GM23338 (cell line): Measurements from ENCODE around the gene TRIM28.

Source experiments
- CREB1 ChIP-seq: fragments of 250-450 bp; sonication (Bioruptor Pico); IDR thresholded peaks from 2 replicates; pipeline ENCODE4 v1.5.0; 2020; ENCODE audit warnings: low read depth, mild to moderate bottlenecking, moderate library complexity
- EZH2 ChIP-seq: fragments of 200-600 bp; sonication (generic); IDR thresholded peaks from one replicate; pipeline ENCODE4 v1.8.0; 2017; ENCODE audit warnings: antibody characterized with exemption, mild to moderate bottlenecking, low read depth; ENCODE audit not compliant: unreplicated experiment
- EZH2phosphoT487 ChIP-seq: fragments of 200-600 bp; sonication (generic); IDR thresholded peaks from one replicate; pipeline ENCODE4 v1.8.1; 2018; ENCODE audit warnings: antibody characterized with exemption; ENCODE audit not compliant: unreplicated experiment
- JUNB ChIP-seq: IDR thresholded peaks from one replicate; pipeline ENCODE4 v1.6.1; 2016; ENCODE audit warnings: antibody characterized with exemption; ENCODE audit not compliant: unreplicated experiment
- NANOG ChIP-seq: IDR thresholded peaks from 2 replicates; pipeline ENCODE4 v1.6.1; 2016; ENCODE audit warnings: antibody characterized with exemption, borderline replicate concordance
- POLR2AphosphoS5 ChIP-seq: IDR thresholded peaks from 2 replicates; pipeline ENCODE4 v1.6.1; 2016; ENCODE audit warnings: antibody characterized with exemption, low read depth
- STAT1 ChIP-seq: IDR thresholded peaks from one replicate; pipeline ENCODE4 v1.6.1; 2016; ENCODE audit warnings: antibody characterized with exemption; ENCODE audit not compliant: unreplicated experiment
- TF ChIP-seq, protein P1 (sequence below), 2 experiments: fragments of 200-600 bp in 1 of 2; sonication (generic) in 1 of 2; conservative IDR thresholded peaks; 2 replicates each; pipeline versions ENCODE4 v1.5.1 to v1.6.1; 2016 to 2017; ENCODE audit warnings: antibody characterized with exemption in 2 of 2, low read depth in 2 of 2, mild to moderate bottlenecking in 2 of 2, moderate library complexity in 1 of 2
- TF ChIP-seq, protein P2 (sequence below): IDR thresholded peaks from one replicate; pipeline ENCODE4 v1.6.1; 2018; ENCODE audit warnings: antibody characterized with exemption; ENCODE audit not compliant: unreplicated experiment

DNA sequence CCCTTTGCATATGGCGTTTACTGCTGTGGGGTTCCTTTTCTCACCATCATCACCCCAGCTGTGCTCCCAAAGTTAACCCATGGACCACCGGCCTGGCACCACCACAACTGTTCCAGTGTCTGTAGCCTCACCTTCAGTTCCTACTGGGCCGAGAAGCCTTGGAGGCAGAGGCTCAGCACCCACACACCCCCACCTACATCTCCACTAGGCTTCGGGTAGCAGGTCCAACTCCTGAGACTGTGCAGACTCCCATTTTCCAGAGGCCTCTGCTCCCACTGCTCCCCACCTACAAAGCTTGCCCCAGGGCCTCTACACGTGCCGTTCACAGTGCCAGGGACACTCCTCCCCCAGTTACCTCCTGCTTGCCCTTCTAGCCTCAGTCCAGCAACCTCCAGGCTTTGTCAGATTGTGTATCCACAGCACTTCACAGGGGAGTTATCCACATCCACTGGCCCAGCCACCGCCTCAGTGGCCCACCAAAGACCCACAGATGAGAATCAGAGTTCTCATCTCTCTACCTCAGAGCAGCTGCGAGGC is 46.2 kb upstream of the TRIM28 start:
- TF ChIP-seq, protein P1, sequence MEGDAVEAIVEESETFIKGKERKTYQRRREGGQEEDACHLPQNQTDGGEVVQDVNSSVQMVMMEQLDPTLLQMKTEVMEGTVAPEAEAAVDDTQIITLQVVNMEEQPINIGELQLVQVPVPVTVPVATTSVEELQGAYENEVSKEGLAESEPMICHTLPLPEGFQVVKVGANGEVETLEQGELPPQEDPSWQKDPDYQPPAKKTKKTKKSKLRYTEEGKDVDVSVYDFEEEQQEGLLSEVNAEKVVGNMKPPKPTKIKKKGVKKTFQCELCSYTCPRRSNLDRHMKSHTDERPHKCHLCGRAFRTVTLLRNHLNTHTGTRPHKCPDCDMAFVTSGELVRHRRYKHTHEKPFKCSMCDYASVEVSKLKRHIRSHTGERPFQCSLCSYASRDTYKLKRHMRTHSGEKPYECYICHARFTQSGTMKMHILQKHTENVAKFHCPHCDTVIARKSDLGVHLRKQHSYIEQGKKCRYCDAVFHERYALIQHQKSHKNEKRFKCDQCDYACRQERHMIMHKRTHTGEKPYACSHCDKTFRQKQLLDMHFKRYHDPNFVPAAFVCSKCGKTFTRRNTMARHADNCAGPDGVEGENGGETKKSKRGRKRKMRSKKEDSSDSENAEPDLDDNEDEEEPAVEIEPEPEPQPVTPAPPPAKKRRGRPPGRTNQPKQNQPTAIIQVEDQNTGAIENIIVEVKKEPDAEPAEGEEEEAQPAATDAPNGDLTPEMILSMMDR (conservative IDR thresholded peaks at IDR 0.05; ENCODE audit: low read depth in 2 of 2): no peak
- TF ChIP-seq EZH2phosphoT487 (no peak), EZH2 (no peak), POLR2AphosphoS5 (no peak), NANOG (no peak), JUNB (no peak), STAT1 (no peak), CREB1 (CRISPR knock-in tag) (no peak)
- TF ChIP-seq, protein P2, sequence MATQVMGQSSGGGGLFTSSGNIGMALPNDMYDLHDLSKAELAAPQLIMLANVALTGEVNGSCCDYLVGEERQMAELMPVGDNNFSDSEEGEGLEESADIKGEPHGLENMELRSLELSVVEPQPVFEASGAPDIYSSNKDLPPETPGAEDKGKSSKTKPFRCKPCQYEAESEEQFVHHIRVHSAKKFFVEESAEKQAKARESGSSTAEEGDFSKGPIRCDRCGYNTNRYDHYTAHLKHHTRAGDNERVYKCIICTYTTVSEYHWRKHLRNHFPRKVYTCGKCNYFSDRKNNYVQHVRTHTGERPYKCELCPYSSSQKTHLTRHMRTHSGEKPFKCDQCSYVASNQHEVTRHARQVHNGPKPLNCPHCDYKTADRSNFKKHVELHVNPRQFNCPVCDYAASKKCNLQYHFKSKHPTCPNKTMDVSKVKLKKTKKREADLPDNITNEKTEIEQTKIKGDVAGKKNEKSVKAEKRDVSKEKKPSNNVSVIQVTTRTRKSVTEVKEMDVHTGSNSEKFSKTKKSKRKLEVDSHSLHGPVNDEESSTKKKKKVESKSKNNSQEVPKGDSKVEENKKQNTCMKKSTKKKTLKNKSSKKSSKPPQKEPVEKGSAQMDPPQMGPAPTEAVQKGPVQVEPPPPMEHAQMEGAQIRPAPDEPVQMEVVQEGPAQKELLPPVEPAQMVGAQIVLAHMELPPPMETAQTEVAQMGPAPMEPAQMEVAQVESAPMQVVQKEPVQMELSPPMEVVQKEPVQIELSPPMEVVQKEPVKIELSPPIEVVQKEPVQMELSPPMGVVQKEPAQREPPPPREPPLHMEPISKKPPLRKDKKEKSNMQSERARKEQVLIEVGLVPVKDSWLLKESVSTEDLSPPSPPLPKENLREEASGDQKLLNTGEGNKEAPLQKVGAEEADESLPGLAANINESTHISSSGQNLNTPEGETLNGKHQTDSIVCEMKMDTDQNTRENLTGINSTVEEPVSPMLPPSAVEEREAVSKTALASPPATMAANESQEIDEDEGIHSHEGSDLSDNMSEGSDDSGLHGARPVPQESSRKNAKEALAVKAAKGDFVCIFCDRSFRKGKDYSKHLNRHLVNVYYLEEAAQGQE: no peak
